Caco-2 (cell line): ENCODE data around the gene PHEX. TPM values are rescaled to one million over a fixed set of nuclear protein-coding genes. Genes with fewer than 3 reads are reported as not detected.

Experiments
- BruUV-seq: library from RNA; stranded (reverse); fragments of 400-500 nt; replicated peaks from 2 replicates; lab custom pipeline; 2021; lab: Mats Ljungman, UMichigan
- CTCF ChIA-PET: fragments of 300-600 bp; sonication (Branson Sonifier 250); formaldehyde crosslinking; loops from one replicate; lab custom pipeline; 2022; ENCODE audit warnings: antibody characterized with exemption; lab: Charles Lee
- POLR2A ChIA-PET: fragments of 300-600 bp; sonication (Branson Sonifier 250); formaldehyde crosslinking; loops from one replicate; lab custom pipeline; 2022; ENCODE audit warnings: antibody characterized with exemption; lab: Charles Lee
- DNase-seq, 2 experiments: peaks; one replicate each; pipeline versions ENCODE4 v3.0.0 to v3.0.0-alpha.2; 2020 to 2022
- H3K27me3 ChIP-seq: replicated peaks from 2 replicates; pipeline ENCODE4 v1.6.0; 2011; ENCODE audit warnings: low read length; ENCODE audit not compliant: control insufficient read depth, insufficient read depth
- H3K36me3 ChIP-seq: 2 replicates; pipeline ENCODE4 v1.5.1; 2011; ENCODE audit warnings: low read length; ENCODE audit not compliant: control insufficient read depth, insufficient read depth
- H3K4me1 ChIP-seq: fragments of 250-450 bp; sonication (Bioruptor Pico); 2 replicates; pipeline ENCODE4 v1.5.1; 2020; ENCODE audit warnings: mild to moderate bottlenecking
- H3K4me3 ChIP-seq: 2 replicates; pipeline ENCODE4 v1.5.1; 2011; ENCODE audit warnings: low read depth, mild to moderate bottlenecking, control low read depth, low read length
- H3K9me3 ChIP-seq: fragments of 250-450 bp; sonication (Bioruptor Pico); 2 replicates; pipeline ENCODE4 v1.5.1; 2020; ENCODE audit warnings: mild to moderate bottlenecking, moderate library complexity
- H3K27ac Mint-ChIP-seq: one replicate; pipeline ENCODE4 v1.8.0; 2022; ENCODE audit warnings: mixed read lengths; ENCODE audit not compliant: unreplicated experiment
- H3K27me3 Mint-ChIP-seq: one replicate; pipeline ENCODE4 v1.8.0; 2022; ENCODE audit warnings: mixed read lengths; ENCODE audit not compliant: insufficient read depth, unreplicated experiment
- H3K36me3 Mint-ChIP-seq: one replicate; pipeline ENCODE4 v1.8.0; 2022; ENCODE audit warnings: mild to moderate bottlenecking, mixed read lengths; ENCODE audit not compliant: insufficient read depth, unreplicated experiment
- H3K4me1 Mint-ChIP-seq: one replicate; pipeline ENCODE4 v1.8.0; 2022; ENCODE audit warnings: low read depth, mixed read lengths; ENCODE audit not compliant: unreplicated experiment
- H3K4me3 Mint-ChIP-seq: one replicate; pipeline ENCODE4 v1.8.0; 2022; ENCODE audit warnings: mild to moderate bottlenecking, moderate library complexity, mixed read lengths; ENCODE audit not compliant: unreplicated experiment
- H3K9me3 Mint-ChIP-seq: one replicate; pipeline ENCODE4 v1.8.0; 2022; ENCODE audit warnings: mixed read lengths; ENCODE audit not compliant: unreplicated experiment
- intact Hi-C: fragments of 100-400 bp; cut with micrococcal nuclease; formaldehyde crosslinking; loops from one replicate; pipeline ENCODE4 v1.10.0; 2022; ENCODE audit not compliant: unreplicated experiment
- total RNA-seq: library from RNA; stranded (reverse); gene quantifications from 2 replicates; pipeline ENCODE4 v1.2.3, GENCODE V29; 2022
- TF ChIP-seq, protein P1 (sequence below), 2 experiments: fragments of 200-600 bp in 1 of 2; IDR thresholded peaks; 1 replicate in 1 of 2; 2 replicates in 1 of 2; pipeline versions ENCODE4 v1.5.1 to v1.8.0; 2011 to 2022; ENCODE audit warnings: antibody characterized with exemption in 1 of 2, control low read depth in 1 of 2, inconsistent platforms in 1 of 2, low read depth in 1 of 2, low read length in 1 of 2, mild to moderate bottlenecking in 1 of 2, moderate library complexity in 1 of 2; ENCODE audit not compliant: insufficient read depth in 1 of 2, severe bottlenecking in 1 of 2, unreplicated experiment in 1 of 2

The PHEX gene
- total RNA-seq, 1 experiment from 2014 or later = 0.75 TPM

DNA sequence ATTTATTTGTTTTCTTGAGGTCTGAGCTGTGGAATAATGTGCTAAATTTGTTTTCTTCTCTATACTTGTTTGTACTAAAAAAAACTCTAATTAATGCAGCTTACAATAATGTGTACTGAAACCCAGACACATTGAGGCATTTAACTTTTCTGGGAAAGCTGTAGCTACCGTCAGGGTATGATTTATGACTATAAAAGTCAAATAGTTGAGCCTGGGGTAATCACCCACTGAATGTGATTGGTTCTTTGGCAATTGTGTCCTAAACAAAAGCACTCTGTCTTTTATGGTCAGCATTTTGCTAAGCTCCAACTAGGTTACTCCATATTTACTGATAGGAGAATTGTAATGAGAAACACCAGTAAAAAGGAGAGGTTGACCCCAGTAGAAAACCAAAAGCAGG lies 174.7 kb downstream of the PHEX start:
- no peak overlapping the region for H3K4me3 Mint-ChIP-seq
- POLR2A ChIA-PET = no interaction called here
- H3K27ac Mint-ChIP-seq = no peak overlapping the region
- intact Hi-C loops = no loop called here
- no peaks in the 10 kb centered on the region for H3K9me3 Mint-ChIP-seq
- H3K9me3 ChIP-seq = no peaks in the 10 kb centered on the region
- TF ChIP-seq, protein P1, sequence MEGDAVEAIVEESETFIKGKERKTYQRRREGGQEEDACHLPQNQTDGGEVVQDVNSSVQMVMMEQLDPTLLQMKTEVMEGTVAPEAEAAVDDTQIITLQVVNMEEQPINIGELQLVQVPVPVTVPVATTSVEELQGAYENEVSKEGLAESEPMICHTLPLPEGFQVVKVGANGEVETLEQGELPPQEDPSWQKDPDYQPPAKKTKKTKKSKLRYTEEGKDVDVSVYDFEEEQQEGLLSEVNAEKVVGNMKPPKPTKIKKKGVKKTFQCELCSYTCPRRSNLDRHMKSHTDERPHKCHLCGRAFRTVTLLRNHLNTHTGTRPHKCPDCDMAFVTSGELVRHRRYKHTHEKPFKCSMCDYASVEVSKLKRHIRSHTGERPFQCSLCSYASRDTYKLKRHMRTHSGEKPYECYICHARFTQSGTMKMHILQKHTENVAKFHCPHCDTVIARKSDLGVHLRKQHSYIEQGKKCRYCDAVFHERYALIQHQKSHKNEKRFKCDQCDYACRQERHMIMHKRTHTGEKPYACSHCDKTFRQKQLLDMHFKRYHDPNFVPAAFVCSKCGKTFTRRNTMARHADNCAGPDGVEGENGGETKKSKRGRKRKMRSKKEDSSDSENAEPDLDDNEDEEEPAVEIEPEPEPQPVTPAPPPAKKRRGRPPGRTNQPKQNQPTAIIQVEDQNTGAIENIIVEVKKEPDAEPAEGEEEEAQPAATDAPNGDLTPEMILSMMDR (IDR thresholded peaks at IDR 0.05; ENCODE audit: insufficient read depth in 1 of 2, low read depth in 1 of 2, low read length in 1 of 2, severe bottlenecking in 1 of 2, unreplicated experiment in 1 of 2) = no peak
- H3K4me1 Mint-ChIP-seq = no peaks in the 10 kb centered on the region
- H3K36me3 Mint-ChIP-seq = no peaks in the 10 kb centered on the region
- CTCF ChIA-PET = no interaction called here
- no peaks in the 10 kb centered on the region for H3K27me3 Mint-ChIP-seq
- H3K4me3 ChIP-seq = no peak overlapping the region
- DNase-seq = no peak
- H3K27me3 ChIP-seq = no peaks in the 10 kb centered on the region
- no TSS peak for BruUV-seq
- H3K36me3 ChIP-seq = no peaks in the 10 kb centered on the region
- H3K4me1 ChIP-seq = no peaks in the 10 kb centered on the region

DNA sequence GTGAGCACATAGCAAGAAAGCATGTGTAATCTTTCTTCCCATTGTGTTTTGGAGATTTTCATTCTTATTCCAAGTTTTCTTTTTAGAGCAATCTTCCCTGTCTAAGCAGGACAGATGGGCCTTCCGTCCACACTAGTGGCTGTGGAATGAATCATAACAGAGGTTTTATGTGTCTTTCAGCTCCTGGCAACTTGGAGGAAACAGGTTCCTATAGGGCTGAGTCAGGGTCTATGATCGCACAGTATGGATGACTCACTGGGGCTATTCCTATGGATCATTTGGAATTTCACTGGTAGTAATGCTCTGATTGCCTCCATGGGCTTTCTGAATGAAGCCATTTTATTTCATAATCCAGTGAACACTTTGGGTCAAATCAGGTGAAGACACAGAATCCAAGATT lies 188.8 kb downstream of the PHEX start:
- Mint-ChIP-seq H3K9me3 (no peaks in the 10 kb centered on the region), H3K36me3 (no peaks in the 10 kb centered on the region), H3K27me3 (no peaks in the 10 kb centered on the region), H3K27ac (no peak overlapping the region), H3K4me3 (no peak overlapping the region), H3K4me1 (no peaks in the 10 kb centered on the region)
- DNase-seq = no peak
- Histone ChIP-seq H3K4me1 (no peaks in the 10 kb centered on the region), H3K36me3 (no peaks in the 10 kb centered on the region), H3K27me3 (no peaks in the 10 kb centered on the region), H3K4me3 (no peak overlapping the region), H3K9me3 (no peaks in the 10 kb centered on the region)
- ChIA-PET POLR2A (no interaction called here), CTCF (no interaction called here)
- TF ChIP-seq, protein P1 (IDR thresholded peaks at IDR 0.05; ENCODE audit: insufficient read depth in 1 of 2, low read depth in 1 of 2, low read length in 1 of 2, severe bottlenecking in 1 of 2, unreplicated experiment in 1 of 2) = no peak
- BruUV-seq = no TSS peak
- intact Hi-C loops = no loop called here

DNA sequence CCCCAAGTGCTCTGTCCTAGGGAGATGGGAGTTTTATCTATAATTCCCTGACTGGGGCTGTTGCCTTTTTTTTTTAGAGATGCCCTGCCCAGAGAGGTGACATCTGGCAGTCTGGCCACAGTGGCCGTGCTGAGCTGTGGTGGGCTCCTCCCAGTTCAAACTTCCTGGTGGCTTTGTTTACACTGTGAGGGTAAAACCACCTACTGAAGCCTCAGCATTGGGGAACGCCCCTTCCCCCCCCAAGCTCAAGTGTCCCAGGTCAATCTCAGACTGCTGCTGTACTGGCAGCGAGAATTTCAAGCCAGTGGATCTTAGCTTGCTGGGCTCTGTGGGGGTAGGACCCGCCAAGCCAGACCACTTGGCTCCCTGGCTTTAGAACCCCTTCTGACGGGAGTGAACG lies 202.3 kb downstream of the PHEX start:
- Mint-ChIP-seq H3K27ac (no peak overlapping the region), H3K4me3 (no peak overlapping the region), H3K9me3 (no peaks in the 10 kb centered on the region), H3K4me1 (no peaks in the 10 kb centered on the region), H3K27me3 (peaks cover 16% of the 10 kb centered on the region), H3K36me3 (no peaks in the 10 kb centered on the region)
- BruUV-seq = no TSS peak
- Histone ChIP-seq H3K4me3 (no peak overlapping the region), H3K27me3 (no peaks in the 10 kb centered on the region), H3K4me1 (no peaks in the 10 kb centered on the region), H3K9me3 (no peaks in the 10 kb centered on the region), H3K36me3 (no peaks in the 10 kb centered on the region)
- DNase-seq = no peak
- POLR2A ChIA-PET = no interaction called here
- TF ChIP-seq, protein P1 (IDR thresholded peaks at IDR 0.05; ENCODE audit: insufficient read depth in 1 of 2, low read depth in 1 of 2, low read length in 1 of 2, severe bottlenecking in 1 of 2, unreplicated experiment in 1 of 2) = no peak
- intact Hi-C loops = no loop called here
- CTCF ChIA-PET = no interaction called here
